HG03442 (cell line): ENCODE data around the gene SERPINB4.

Experiments
- ATAC-seq: cut with Tn5 transposase; IDR thresholded peaks from one replicate; pipeline ENCODE4 v1.9.1; 2021; ENCODE audit warnings: mild to moderate bottlenecking, moderate library complexity; ENCODE audit not compliant: unreplicated experiment

The SERPINB4 gene

DNA sequence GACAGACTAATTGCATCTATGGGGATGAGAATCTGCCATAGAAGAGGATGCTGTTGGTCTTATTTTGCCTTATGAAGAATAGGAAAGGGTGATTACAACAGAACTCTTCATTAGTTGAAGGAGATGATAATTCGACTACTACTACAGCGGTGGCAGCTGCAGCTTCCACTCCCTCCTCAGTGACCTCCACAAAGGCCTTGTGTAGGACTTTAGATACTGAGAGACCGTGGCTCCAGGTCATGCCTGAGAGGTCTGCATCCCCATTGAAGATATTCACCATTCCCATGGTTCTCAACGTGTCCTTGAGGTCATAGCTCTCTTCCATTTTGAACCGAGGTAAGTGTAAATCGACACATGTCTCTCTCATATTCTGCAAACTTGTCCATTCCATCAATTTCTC is 6.4 kb downstream of the SERPINB4 start:
- no peak for ATAC-seq

DNA sequence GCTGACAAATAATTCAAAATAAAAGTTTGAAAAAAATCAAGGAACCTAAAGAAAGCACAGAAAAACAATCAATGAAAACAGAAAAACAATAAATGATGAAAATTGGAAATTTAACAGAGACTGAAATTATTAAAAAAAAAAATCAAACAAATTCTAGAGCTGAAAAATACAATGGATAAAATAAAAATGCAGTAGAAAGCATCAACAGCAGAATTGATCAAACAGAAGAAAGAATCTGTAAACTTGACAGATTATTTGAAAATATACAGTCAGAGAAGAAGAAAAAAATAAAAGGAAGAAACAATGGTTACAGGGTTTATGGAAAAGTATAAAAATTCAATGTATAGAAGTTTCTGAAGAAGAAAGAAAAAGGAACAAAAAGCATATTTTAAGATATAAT is 16.2 kb downstream of the SERPINB4 start:
- ATAC-seq: no peak

DNA sequence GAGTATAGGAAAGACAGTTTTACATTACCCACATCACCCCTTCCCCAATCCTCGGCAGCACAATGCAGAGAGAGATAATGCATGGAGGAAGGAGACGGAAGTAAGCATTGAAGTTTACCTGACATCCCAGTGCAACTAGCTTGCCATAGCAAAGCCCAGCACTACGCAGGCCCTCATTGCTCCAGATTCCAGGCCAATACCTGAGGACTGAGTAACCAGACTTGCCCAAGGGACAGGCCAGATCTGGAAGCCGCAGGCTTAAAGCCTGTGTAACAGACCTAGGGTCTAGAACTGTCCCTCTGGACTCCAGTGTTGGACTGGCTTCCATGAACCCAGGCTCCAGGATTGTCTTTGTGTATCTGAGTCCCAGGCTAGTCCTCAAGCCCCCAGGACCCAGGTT is 17.6 kb downstream of the SERPINB4 start:
- ATAC-seq: no peak

DNA sequence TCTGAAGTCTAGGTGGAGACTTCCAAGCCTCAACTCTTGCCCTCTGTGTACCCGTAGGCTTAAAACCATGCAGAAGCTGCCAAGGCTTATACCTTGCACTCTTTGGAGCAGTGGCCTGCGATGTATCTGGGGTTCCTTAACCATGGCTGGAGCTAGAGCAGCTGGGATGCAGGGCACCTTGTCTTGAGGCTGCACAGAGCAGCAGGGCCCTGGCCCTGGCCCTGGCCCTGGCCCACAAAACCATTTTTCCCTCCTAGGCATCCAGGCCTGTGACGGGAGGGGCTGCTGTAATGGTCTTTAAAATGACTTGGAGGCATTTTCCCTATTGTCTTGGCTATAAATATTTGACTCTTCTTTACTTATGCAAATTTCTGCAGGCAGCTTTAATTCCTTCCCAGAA is 19.2 kb downstream of the SERPINB4 start:
- no peak for ATAC-seq

DNA sequence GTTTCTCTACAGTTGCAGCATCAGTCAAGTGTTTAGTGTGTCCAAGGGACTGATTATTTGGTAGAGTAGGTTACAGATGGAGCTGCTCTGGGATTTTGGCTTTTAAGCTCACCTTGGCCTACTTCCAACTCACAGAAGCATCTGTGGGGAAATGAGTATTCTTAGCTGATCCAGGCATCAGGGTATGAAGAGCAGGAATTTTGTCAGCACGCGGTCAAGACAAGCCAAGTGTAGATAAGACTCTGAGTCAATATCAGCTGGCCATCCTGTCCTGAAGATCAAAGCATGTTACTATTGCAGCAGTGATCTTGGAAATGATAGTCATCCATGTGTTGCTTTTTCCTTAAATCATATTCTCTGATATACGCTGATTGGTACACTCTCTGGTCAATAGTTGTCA is 24.4 kb downstream of the SERPINB4 start:
- ATAC-seq: no peak

DNA sequence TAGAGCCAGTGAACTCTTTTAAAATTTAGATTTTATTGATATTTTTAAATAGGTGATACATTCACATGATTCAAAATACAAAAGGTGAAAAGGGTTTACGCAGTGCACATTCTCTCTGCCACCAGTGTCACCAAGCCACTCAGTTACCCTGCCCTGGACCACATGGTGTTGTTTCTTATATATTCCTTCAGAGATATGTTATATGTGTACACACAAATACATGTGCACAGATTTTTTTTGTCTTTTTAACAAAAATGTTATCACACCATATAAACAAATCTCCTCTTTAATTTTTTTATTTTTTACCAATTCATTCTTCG is 26.2 kb downstream of the SERPINB4 start:
- ATAC-seq: no peak

DNA sequence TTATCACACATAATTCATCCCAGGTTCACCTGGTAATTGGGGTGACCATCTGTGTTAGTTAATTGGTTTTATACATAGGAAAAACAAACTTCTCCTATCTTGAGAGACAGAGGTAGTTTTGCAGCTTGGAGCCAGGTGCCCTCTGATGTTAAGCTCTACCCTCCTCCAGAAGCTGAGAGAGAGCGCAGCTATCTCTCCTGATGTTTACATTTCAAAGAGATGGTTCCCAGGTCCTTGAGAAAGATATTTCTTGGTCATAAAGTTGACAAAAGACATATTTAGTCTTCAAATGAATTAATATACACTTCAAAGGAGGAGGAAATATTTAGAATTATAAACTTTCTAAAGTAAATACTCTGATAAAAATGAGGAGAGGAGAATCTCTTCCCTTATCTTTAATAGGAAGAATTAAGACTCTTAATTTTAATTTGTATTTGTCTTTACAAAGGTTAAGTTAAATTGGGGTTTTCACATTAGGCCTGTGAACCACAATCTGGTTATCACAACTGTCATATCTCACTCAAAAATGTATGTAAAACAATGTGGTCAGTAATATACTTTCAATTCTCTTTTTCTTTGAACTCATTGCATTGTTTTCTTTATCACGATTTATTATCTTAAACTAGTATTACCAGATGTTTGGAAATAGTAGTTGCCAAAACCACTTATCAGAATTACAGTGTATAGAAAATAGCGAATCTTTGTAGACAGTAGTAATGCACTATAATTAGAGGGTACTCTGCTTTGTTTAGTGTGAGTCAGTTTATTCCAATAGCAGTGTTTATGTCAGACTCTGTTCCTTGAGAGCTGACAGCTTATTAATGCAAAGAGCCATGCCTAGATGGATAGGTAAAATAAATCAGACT is 26.8 kb downstream of the SERPINB4 start:
- peak; percentile 86 for ATAC-seq

DNA sequence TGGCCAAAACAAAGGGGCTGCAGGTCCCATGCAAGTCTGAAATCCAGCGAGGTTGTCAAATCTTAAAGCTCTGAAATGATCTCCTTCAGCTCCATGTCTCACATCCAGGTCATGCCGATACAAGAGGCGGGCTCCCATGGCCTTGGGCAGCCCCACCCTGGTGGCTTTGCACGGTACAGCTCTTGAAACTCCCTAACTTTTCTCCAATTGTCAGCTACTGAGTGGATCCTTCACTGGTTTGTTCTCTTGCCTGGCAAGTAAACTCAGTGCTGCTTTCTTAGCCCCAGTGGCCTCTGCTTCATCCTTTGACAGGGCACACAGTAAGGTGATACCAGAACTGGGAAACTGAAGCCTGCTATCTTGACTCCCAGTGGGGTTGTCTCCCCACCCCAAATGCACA is 30.6 kb downstream of the SERPINB4 start:
- ATAC-seq: no peak

DNA sequence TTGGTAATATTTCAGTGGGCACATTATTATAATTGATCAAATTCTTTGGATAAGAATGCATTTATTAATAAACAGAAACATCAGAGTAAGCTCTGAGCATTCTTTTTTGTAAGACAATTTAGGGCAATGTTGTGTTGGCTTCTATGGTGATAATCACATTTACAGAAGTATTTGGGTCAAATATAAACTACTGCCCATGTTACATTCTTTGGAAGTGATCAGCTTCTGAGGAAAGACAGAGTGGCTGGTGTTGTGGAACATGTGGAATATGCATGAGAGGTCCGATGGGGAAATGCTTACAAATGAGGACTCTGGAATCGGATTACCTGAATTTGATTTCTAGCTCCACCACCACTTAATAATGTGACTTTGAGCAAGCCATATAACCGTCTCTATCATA is 37.5 kb downstream of the SERPINB4 start:
- ATAC-seq: no peak

DNA sequence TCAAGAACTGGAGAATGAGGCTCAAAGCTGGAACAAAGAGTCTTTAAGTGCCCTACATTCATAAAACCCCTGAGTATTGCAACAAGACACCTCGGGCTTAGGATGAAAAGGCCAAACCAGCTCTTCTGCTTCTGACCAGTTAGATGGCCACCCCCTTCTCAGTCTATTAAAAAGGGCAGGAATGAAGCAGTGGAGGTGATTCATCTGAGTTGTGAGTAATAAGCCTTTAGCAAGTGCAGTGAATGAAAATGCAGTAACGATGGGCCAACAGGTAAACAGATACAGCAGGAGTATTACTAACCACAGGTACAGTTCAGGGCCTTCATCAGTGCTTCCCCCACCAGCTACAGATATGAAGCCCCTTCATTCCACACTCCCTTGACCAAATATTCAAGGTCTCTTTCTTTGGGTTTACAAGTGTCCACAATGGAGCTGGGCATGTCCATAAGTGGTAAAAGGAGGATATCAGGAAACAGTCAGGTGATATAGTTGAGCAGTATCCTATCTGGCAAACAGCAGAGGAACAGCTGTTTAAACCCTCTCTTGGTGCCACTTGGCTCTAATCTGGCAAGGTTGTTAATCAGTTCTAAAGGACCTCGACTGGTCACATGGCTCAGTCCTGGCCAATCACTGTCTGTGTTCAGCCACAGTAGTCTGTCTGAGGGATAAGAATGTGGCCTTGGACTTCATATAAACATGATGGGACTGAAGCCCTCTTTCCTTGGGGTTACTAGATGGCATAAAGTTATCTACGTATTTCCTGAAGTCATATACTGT is 39.1 kb downstream of the SERPINB4 start:
- no peak for ATAC-seq

DNA sequence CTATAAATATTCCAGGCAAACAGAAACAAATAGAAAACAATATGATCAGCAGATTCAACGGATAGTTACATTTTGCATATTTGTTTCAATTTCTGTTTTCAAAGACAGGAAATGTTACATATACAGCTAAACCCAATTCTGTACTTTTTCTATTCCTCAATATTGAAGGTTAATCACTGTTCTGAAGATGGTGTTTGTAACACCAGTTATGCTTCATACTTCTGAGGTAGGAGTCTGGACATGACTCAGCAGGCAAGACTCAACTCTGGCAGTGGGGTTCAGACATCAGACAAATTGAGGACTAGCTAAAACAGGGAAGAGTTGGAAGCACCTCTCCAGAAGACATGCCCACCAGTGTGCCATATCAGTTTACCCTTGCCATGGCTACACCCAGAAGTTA is 40.3 kb downstream of the SERPINB4 start:
- ATAC-seq: peak; percentile 98

DNA sequence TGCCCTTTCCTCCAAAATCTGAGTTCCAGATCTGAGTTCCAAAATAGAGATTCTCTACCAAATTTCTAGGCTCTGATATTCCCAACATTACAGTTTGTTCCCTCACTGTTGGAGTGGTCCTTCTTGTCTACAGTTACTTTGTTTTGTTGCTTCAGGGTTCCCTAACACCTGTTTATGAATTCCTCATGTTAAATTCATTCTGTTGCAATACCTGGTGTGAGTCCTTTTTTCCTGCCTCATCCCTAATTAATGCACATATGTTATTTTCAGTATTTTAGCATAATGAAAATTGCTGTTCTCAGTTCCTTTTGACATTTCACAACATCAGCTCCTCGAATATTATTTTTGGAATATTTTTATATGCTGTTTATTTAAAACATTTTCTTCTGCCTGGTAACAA is 40.7 kb downstream of the SERPINB4 start:
- ATAC-seq: no peak

DNA sequence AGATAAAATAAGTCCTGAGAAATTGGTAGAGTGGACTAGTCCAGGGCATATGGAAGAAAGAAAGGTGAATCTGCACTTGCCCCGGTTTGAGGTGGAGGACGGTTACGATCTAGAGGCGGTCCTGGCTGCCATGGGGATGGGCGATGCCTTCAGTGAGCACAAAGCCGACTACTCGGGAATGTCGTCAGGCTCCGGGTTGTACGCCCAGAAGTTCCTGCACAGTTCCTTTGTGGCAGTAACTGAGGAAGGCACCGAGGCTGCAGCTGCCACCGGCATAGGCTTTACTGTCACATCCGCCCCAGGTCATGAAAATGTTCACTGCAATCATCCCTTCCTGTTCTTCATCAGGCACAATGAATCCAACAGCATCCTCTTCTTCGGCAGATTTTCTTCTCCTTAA is 47.1 kb downstream of the SERPINB4 start:
- ATAC-seq: no peak

DNA sequence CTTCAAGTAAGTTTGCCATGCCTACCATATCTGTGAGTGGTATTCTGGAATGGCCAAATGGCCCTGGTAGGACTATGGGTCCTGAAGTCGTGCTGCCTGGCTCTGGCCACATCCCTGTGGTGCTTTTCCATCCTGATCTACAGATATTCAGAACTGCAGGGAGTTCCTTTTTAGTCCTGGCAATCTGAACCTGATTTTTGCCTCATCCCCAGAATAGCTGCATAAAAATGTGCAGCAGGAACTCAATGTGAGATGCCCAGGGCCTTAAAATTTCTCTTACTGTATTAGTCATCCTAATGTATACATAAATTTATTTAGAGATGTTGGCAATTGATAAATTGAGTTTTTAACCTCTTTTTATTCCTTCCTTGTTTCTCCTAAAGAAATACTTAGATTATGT is 51.6 kb downstream of the SERPINB4 start:
- ATAC-seq: no peak

DNA sequence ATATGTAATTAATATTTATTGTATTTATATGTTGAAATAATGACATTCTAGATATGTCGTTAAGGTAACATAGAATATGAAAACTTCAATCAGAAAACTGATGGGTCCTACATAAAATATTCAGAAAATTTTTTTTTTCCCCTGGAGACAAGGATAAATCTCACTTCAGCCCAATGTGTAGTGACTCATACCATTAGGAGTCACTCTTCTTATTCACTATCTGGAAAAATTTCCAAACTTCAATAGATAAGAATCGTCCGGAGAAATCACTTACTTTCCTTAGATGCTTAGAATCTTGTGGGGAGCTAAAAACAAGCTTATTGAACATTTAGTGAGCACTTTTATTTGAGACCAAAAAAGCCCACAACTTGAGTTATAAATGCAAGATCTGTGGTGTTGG is 52.3 kb downstream of the SERPINB4 start:
- no peak for ATAC-seq

DNA sequence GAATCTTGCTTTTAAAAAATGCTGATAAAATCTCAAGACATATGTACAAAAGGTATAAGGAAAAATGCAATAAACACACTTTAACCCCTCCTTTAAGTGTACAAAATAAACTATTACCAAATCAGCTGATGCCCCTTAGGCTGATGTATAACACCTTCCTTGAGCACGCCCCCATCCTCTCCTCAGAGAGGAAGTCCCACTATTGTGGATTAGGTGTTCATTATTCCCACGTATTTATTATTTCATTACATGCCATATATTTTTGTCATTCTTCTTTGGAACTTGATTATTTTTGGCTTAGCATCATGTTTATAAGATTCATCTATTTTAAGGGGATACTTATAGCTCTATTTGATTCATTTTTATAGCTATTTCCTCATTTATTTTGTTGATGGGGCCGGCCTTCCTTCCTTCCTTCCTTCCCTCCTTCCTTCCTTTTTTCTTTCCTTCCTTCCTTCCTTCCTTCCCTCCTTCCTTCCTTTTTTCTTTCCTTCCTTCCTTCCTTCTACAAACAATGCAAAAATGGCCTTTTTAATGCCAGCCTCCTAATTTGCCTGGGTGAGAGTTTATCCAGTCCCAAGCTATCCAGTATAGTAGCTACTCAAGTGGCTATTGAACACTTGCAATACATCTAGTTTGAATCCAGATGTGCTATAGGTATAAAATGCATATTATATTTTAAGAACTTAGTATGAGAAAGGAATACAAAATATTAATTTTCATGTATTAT is 52.9 kb downstream of the SERPINB4 start:
- no peak for ATAC-seq

DNA sequence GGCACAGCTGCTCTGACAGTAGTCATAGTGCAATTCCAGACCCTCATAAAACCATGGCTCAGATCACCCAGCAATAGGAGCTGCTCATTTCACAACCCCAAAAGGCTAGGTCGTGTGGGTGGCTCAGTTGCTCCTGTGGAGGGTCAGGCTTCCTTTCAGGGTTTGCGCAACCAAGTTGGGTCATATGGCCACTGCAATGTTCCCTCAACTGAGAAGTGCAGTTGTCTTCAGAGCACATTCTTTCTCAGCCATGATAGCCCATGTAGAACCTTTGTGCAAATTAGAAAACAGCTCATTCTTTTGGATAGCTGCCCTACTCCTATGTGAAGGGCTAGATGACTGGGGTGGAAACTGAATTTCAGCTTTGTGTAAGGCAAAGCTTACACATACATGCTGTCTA is 53.7 kb downstream of the SERPINB4 start:
- no peak for ATAC-seq

DNA sequence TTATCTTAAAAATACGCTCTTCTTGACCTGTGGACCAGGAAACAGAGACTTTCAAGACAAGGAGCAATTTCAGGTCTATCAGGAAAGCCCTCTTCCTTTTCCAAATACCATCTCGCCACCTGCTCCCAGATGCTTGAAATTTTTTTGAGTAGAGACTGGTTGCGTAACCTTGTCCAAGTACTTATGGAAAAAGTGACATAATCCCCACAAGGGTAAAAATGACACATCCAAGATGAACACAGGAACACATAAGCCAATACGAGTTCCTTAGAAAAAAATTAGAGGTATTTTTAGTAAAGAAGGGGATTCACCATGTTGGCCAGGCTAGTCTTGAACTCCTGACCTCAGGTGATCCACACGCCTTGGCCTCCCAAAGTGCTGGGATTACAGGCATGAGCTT is 55.1 kb downstream of the SERPINB4 start:
- no peak for ATAC-seq
